Fibroblast of lung (primary cell): Measurements from ENCODE around the gene TCF4.

Experiments used
- EZH2 ChIP-seq: IDR thresholded peaks from 2 replicates; pipeline ENCODE4 v1.5.1; 2012; ENCODE audit warnings: low read length, control low read depth, mild to moderate bottlenecking; ENCODE audit errors: missing control alignments
- TF ChIP-seq, protein P1 (sequence below), 2 donors: IDR thresholded peaks in 1 of 2; conservative IDR thresholded peaks in 1 of 2; 1 replicate in 1 of 2; 2 replicates in 1 of 2; pipeline ENCODE4 v1.5.1; 2011 to 2012; ENCODE audit warnings: low read length in 2 of 2, control low read depth in 1 of 2, inconsistent platforms in 1 of 2, low read depth in 1 of 2, mild to moderate bottlenecking in 1 of 2

GRCh38 chr18:55427951-55428350 lies 160.0 kb downstream of the TCF4 start:
- TF ChIP-seq, protein P1, sequence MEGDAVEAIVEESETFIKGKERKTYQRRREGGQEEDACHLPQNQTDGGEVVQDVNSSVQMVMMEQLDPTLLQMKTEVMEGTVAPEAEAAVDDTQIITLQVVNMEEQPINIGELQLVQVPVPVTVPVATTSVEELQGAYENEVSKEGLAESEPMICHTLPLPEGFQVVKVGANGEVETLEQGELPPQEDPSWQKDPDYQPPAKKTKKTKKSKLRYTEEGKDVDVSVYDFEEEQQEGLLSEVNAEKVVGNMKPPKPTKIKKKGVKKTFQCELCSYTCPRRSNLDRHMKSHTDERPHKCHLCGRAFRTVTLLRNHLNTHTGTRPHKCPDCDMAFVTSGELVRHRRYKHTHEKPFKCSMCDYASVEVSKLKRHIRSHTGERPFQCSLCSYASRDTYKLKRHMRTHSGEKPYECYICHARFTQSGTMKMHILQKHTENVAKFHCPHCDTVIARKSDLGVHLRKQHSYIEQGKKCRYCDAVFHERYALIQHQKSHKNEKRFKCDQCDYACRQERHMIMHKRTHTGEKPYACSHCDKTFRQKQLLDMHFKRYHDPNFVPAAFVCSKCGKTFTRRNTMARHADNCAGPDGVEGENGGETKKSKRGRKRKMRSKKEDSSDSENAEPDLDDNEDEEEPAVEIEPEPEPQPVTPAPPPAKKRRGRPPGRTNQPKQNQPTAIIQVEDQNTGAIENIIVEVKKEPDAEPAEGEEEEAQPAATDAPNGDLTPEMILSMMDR (conservative IDR thresholded peaks at IDR 0.05 in 1 of 2, IDR thresholded peaks at IDR 0.05 in 1 of 2; ENCODE audit: low read depth in 1 of 2, low read length in 2 of 2) = no peak
- TF ChIP-seq EZH2 = no peak
